ENCODE results near the gene CENPS.
"Not testable (repeated sequence)": the region's sequence is repeated elsewhere in the genome, so short reads cannot be mapped to it uniquely, and the experiment has no call there.

Gene CENPS

DNA sequence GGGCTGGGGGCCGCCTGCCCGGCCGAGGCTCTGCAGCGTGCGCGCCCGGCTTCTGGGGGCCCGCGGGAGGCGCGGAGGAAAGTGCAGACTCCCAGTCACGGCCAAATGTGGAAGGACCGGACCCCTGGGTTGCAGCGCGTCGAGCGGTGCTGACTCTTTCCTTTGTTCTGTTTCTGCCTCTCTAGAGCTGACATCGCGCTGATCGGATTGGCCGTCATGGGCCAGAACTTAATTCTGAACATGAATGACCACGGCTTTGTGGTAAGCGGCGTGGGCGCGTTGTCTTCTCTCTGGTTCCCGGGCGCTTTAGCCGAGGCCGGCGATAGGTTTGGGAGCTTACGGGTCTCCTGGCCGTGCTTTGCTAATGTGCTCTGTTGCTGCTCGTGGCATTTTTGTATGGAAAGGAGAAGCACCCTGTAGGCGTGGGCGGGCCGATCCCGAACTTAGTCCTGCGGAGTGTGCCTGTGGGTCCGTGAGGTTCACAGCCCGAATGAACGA lies 30.7 kb upstream of the CENPS start:
- in situ Hi-C loops (cut with MboI; ENCODE audit: low sequenced_read_pairs, unreplicated experiment) = no loop called here
- TF ChIP-seq, protein P1, sequence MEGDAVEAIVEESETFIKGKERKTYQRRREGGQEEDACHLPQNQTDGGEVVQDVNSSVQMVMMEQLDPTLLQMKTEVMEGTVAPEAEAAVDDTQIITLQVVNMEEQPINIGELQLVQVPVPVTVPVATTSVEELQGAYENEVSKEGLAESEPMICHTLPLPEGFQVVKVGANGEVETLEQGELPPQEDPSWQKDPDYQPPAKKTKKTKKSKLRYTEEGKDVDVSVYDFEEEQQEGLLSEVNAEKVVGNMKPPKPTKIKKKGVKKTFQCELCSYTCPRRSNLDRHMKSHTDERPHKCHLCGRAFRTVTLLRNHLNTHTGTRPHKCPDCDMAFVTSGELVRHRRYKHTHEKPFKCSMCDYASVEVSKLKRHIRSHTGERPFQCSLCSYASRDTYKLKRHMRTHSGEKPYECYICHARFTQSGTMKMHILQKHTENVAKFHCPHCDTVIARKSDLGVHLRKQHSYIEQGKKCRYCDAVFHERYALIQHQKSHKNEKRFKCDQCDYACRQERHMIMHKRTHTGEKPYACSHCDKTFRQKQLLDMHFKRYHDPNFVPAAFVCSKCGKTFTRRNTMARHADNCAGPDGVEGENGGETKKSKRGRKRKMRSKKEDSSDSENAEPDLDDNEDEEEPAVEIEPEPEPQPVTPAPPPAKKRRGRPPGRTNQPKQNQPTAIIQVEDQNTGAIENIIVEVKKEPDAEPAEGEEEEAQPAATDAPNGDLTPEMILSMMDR (IDR thresholded peaks at IDR 0.05; ENCODE audit: borderline replicate concordance, control extremely low read depth, extremely low read depth, insufficient read depth, missing control alignments) = no peak
- no peak for DNase-seq (ENCODE audit: low spot score)

DNA sequence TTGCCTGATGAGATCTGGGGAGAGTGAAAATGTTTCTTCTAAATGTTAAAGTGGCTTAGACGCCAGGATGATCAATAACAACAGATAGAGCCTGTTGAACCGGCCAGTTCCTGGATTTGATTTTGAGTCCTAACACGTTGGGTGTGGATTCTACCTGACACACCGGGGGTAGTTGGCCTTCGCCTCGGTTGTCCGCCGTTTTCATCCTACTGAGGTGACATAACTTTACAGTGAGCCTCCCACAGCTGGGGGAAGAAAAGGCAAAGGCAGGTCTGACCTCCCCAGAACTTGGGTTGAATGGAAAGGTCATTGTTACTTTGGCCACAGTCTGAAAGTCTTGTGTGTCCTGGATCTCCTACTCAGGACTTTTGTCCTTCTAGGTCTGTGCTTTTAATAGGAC lies 30.2 kb upstream of the CENPS start:
- no peak for DNase-seq (ENCODE audit: low spot score)
- TF ChIP-seq, protein P1 (IDR thresholded peaks at IDR 0.05; ENCODE audit: borderline replicate concordance, control extremely low read depth, extremely low read depth, insufficient read depth, missing control alignments) = no peak
- in situ Hi-C loops (cut with MboI; ENCODE audit: low sequenced_read_pairs, unreplicated experiment) = no loop called here

DNA sequence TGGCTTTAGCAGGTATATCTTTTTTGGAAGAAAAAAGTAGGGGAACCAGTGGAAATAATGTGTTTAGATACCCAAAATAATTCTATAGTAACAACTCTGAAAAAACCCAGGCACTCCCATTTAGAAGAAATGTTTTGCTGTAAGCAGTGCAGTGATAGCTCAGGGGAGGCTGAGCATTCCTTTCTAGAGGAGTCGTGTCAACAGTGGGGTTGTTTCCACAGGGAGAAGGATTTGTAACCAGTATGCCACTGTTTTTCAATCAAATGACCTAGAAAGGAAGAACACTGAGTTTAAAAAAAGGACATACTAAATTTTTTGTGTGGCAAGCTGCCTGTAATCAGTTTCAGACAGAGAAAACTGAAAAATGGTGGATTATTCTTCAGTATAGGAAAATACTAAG lies 29.0 kb upstream of the CENPS start:
- in situ Hi-C loops (cut with MboI; ENCODE audit: low sequenced_read_pairs, unreplicated experiment) = no loop called here
- TF ChIP-seq, protein P1 (IDR thresholded peaks at IDR 0.05; ENCODE audit: borderline replicate concordance, control extremely low read depth, extremely low read depth, insufficient read depth, missing control alignments) = no peak
- DNase-seq (ENCODE audit: low spot score) = no peak

DNA sequence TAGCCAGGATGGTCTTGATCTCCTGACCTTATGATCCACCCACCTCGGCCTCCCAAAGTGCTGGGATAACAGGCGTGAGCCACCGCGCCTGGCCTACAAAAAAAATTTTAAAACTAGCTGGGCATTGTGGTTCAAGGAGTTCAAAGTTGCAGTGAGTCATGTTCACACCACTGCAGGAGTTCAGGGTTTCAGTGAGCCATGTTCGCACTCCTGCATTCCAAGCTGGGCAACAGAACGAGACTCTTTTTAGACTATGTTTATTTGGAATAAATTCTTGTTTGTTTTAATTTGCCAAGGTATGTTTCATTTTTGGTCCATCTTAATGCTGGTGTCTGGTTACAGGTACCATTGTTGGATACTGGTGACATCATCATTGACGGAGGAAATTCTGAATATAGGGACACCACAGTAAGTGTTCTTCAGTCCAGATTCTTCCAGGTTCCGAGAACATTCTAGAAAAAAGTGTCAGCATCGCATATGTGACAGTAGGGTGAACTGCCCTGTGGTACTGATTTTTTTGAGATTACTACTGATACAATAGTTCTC lies 27.4 kb upstream of the CENPS start:
- no peak for DNase-seq (ENCODE audit: low spot score)
- in situ Hi-C loops (cut with MboI; ENCODE audit: low sequenced_read_pairs, unreplicated experiment) = no loop called here
- TF ChIP-seq, protein P1 (IDR thresholded peaks at IDR 0.05; ENCODE audit: borderline replicate concordance, control extremely low read depth, extremely low read depth, insufficient read depth, missing control alignments) = no peak

DNA sequence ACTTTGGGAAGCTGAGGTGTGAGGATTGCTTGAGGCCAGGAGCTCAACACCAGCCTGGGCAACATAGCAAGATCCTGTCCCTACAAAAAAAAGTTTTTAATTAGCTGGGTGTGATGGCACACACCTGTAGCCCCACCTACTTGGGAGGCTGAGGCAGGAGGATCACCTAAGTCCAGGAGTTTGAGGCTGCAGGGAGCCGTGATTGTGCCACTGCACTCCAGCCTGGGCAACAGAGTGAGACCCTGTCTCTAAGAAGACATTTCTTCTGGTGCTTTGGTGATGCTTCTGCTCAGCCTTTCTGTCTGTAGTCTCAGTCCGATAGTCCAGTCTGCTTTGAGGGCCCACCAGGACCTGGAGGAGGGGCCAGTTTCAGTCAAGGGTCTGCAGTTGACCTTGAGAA lies 23.0 kb upstream of the CENPS start:
- in situ Hi-C loops (cut with MboI; ENCODE audit: low sequenced_read_pairs, unreplicated experiment) = no loop called here
- no peak for DNase-seq (ENCODE audit: low spot score)
- TF ChIP-seq, protein P1 (IDR thresholded peaks at IDR 0.05; ENCODE audit: borderline replicate concordance, control extremely low read depth, extremely low read depth, insufficient read depth, missing control alignments) = no peak

DNA sequence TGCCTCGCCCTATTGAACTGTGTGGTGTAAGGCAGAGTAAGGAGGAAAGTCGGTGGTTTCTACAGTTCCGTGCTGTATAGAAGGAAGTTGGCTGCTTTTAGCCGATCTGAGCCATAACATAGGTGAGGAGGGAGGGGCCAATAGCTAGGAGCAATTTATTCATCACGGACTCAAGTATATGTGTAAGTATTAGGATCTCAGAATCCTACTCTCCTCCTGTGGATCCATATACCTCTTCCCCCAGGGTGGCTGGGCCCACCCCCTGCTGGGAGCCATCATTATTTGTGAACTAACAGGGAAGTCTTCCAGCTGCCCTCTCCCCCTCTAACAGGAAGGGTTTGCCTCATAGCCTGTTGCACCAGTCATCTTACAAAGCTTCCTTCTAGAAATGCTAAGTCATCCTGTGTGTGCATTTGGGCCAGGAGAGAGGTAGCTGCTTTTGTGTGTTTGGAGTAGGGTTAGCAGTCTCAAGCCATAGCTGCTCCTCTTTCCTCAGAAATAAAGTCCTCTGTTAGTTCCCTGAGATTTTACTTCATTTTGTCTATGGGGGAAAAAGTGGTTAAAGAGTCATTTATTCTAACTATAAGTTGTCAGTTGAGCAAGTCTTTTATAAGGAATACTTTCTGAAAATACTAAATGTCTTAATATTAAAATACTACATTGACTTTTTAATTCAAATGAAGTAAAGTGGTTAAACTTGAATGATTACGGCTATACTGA lies 14.9 kb upstream of the CENPS start:
- TF ChIP-seq, protein P1 (IDR thresholded peaks at IDR 0.05; ENCODE audit: borderline replicate concordance, control extremely low read depth, extremely low read depth, insufficient read depth, missing control alignments) = no peak
- no peak for DNase-seq (ENCODE audit: low spot score)
- in situ Hi-C loops (cut with MboI; ENCODE audit: low sequenced_read_pairs, unreplicated experiment) = no loop called here

DNA sequence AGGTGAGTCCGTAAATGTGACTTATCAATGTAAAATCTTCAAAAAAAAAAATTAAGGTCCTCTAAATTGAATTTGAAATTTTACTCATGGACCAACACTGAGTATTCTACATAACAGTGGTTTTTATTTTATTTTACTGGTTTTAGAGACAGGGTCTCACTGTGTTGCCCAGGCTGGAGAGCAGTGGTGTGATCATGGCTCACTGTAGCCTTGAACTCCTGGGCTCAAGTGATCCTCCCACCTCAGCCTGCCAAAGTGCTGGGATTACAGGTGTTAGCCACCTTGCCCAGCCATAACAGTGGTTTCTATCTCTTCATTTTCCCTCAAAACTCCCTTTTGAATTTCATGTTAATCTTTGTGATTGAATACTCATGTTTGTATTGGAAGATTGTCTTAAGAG lies 14.3 kb upstream of the CENPS start:
- in situ Hi-C loops (cut with MboI; ENCODE audit: low sequenced_read_pairs, unreplicated experiment) = not testable (repeated sequence)

DNA sequence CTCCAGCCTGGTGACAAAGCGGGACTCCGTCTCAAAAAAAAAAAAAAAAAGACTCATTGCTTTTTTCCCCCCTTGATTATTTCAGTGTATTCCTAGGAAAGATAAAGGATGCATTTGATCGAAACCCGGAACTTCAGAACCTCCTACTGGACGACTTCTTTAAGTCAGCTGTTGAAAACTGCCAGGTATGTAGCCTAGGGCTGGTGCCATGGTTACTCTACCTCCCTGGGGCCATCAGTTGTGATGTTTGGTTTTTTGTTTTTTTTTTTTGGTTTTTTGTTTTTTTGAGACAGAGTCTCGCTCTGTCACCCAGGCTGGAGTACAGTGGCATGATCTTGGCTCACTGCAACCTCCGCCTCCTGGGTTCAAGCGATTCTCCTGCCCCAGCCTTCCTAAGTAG lies 11.5 kb upstream of the CENPS start:
- DNase-seq (ENCODE audit: low spot score); in situ Hi-C loops (cut with MboI; ENCODE audit: low sequenced_read_pairs, unreplicated experiment): not testable (repeated sequence)

More for the DNA sequence above, 14.3 kb upstream of the CENPS start:
- DNase-seq (ENCODE audit: low spot score) = not testable (repeated sequence)

Data from GM13976 (cell line).